Mucosa of descending colon (tissue), 3 donors: Measurements from ENCODE around the gene RBM47. TPM values are rescaled to one million over a fixed set of nuclear protein-coding genes. Genes with fewer than 3 reads are reported as not detected.

Experiments
- ATAC-seq: fragments of 200-7000 bp; cut with Tn5 transposase; one replicate; pipeline ENCODE4 v1.9.1; 2020; ENCODE audit warnings: mild to moderate bottlenecking, moderate library complexity
- DNase-seq, 3 donors: peaks; one replicate each; pipeline ENCODE4 v3.0.0-alpha.2; 2020
- H3K36me3 ChIP-seq: fragments of 200-600 bp; one replicate; pipeline ENCODE4 v1.8.0; 2021; ENCODE audit warnings: low read depth, mild to moderate bottlenecking
- H3K4me1 ChIP-seq: fragments of 200-600 bp; one replicate; pipeline ENCODE4 v1.8.0; 2021; ENCODE audit warnings: low read depth, mild to moderate bottlenecking
- H3K4me3 ChIP-seq: fragments of 200-600 bp; one replicate; pipeline ENCODE4 v1.8.0; 2021; ENCODE audit warnings: mild to moderate bottlenecking
- H3K9me3 ChIP-seq: fragments of 200-600 bp; one replicate; pipeline ENCODE4 v1.8.0; 2021; ENCODE audit warnings: mild to moderate bottlenecking
- intact Hi-C, 2 donors: fragments of 100-400 bp; cut with DNase I in 1 of 2; cut with micrococcal nuclease in 1 of 2; formaldehyde crosslinking; loops; one replicate each; pipeline versions ENCODE4 v1.11.0 to v1.11.1; 2022; cut with DNase I, micrococcal nuclease
- long read RNA-seq, 2 donors: library from polyadenylated mRNA; unstranded; transcript quantifications; one replicate each; pipeline ENCODE4 v2.0.0, GENCODE V29; 2019 to 2021
- total RNA-seq, 3 donors: library from RNA; stranded (reverse); fragmentation: NEBNext Ultra II Directional in 2 of 3; extraction: Animal tissue kit (Norgen Biotek cat#: 25700) in 2 of 3; gene quantifications; one replicate each; pipeline versions ENCODE4 v1.2.1 to v1.2.4, GENCODE V29; 2021 to 2023
- TF ChIP-seq, protein P1 (sequence below): fragments of 200-600 bp; IDR thresholded peaks from one replicate; pipeline ENCODE4 v1.8.0; 2022; ENCODE audit warnings: antibody characterized with exemption, mild to moderate bottlenecking
- donor health status: DM: no; HTN: no; CAD: no; lungs with moderate emphysema.
- donor health status: DM: no; HTN: no; CAD: no.
- donor health status: DM: no; HTN: yes; CAD: no.

The RBM47 gene
- total RNA-seq: 100 to 1,000 TPM; 144 to 309 (median 258) TPM
- long read RNA-seq, donor 1, full-length matches to known transcripts: 56 of 151 reads
- long read RNA-seq, donor 1, partial matches to known transcripts: 17 of 151 reads
- long read RNA-seq, donor 1, other reads (novel, unspliced or antisense): 78 of 151 reads
- long read RNA-seq, donor 2, full-length matches to known transcripts: 20 of 75 reads
- long read RNA-seq, donor 2, partial matches to known transcripts: 20 of 75 reads
- long read RNA-seq, donor 2, other reads (novel, unspliced or antisense): 35 of 75 reads

DNA sequence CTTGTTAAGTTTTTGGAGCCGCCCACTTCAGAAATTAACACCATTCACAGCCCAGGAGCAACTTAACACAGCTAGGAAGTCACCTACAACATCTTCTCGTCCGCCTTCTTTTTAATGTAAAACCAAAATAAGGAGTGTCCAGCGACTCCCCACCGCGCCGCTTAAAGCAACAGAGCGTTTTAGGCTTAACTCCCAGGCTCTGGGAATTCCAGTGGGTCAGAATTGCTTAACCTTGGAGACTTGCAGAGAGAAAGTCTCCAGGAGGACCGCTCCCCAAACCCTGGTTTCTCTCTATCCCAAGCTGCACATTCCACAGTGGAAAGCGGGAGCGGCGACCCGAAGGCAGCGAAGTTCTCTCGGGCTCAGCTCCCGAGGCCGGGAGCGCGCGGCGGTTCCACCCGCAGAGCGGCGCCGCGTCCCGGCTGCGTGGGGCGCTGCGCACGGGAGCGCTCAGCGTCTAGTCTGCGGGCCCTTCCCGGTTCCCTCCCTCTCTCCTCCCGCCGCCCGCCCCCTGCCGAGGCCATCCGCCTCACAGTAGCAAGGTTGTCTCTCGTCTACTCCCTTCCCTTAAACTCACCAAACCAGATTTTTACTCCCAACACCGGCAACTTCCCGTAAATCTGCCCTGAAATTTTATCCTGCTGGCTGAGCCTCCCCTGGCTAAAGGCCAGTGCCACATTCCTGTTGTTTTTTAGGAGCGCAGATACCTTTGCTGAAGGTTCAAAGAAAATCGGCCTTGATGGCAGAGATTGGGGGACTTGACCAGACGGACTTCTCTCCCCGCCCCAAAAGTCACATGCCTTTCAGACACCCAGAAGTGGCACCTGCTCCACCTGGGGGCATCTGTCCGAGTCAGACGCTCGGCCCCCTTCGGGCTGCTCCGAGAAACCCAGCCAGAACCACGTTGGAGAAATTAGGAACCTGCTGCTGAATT lies at the start of gene RBM47:
TSS of gene RBM47 (minus strand) at position 464 of the 934 bp plus-strand sequence. CDS start 190,971 bp downstream, outside the sequence.
- intact Hi-C loops: no loop called here
- Histone ChIP-seq H3K36me3 (no peaks in the 10 kb centered on the region), H3K4me3 (peak within 1 kb of the TSS; percentile 22), H3K4me1 (peaks cover 3% of the 10 kb centered on the region), H3K9me3 (no peaks in the 10 kb centered on the region)
- TF ChIP-seq, protein P1, sequence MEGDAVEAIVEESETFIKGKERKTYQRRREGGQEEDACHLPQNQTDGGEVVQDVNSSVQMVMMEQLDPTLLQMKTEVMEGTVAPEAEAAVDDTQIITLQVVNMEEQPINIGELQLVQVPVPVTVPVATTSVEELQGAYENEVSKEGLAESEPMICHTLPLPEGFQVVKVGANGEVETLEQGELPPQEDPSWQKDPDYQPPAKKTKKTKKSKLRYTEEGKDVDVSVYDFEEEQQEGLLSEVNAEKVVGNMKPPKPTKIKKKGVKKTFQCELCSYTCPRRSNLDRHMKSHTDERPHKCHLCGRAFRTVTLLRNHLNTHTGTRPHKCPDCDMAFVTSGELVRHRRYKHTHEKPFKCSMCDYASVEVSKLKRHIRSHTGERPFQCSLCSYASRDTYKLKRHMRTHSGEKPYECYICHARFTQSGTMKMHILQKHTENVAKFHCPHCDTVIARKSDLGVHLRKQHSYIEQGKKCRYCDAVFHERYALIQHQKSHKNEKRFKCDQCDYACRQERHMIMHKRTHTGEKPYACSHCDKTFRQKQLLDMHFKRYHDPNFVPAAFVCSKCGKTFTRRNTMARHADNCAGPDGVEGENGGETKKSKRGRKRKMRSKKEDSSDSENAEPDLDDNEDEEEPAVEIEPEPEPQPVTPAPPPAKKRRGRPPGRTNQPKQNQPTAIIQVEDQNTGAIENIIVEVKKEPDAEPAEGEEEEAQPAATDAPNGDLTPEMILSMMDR: peak; percentile 7
- DNase-seq (peak; percentile 84 to 90 (median 89)), ATAC-seq (peak; percentile 92)

DNA sequence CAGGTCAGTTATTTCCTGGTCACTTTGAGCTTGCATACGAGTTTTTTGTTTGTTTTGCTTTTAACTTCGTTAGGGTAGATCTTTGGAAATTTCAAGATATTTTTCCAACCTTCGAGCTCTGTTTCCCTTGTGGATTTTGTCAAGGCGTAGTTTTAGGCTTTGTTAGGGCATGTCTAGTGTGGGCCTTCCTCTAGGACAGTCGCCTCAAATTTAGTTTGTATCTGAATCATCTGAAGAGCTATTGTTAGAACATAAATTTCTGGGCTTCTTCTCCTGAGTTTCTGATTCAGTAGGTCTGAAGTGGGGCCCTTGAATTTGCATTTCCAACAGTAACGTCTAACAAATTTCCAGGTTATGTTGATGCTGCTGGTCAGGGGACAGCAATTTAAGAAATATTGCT lies 48.8 kb upstream of the RBM47 start:
- no peak overlapping the region for H3K4me3 ChIP-seq
- H3K9me3 ChIP-seq: no peaks in the 10 kb centered on the region
- no peaks in the 10 kb centered on the region for H3K4me1 ChIP-seq
- no peaks in the 10 kb centered on the region for H3K36me3 ChIP-seq
- ATAC-seq: no peak
- no peak for DNase-seq
- TF ChIP-seq, protein P1: no peak
- intact Hi-C loops: no loop called here

DNA sequence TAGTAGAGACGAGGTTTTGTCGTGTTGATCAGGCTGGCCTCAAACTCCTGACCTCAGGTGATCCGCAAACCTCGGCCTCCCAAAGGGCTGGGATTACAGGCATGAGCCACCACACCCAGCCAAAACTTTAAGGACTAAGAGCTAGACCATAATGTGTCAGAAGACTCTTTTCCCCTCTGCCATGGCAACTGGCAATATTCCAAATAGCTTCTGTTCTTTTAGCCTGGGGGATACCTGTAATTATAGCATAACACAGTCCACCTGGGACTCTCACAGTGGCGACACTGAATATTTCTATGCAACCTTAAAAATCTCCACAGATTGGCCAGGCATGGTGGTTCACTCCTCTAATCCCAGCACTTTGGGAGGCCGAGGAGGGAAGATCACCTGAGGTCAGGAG lies 45.5 kb upstream of the RBM47 start:
- intact Hi-C loops: no loop called here
- ATAC-seq: no peak
- TF ChIP-seq, protein P1: no peak
- Histone ChIP-seq H3K4me3 (no peak overlapping the region), H3K9me3 (no peaks in the 10 kb centered on the region), H3K4me1 (no peaks in the 10 kb centered on the region), H3K36me3 (no peaks in the 10 kb centered on the region)
- DNase-seq: no peak

DNA sequence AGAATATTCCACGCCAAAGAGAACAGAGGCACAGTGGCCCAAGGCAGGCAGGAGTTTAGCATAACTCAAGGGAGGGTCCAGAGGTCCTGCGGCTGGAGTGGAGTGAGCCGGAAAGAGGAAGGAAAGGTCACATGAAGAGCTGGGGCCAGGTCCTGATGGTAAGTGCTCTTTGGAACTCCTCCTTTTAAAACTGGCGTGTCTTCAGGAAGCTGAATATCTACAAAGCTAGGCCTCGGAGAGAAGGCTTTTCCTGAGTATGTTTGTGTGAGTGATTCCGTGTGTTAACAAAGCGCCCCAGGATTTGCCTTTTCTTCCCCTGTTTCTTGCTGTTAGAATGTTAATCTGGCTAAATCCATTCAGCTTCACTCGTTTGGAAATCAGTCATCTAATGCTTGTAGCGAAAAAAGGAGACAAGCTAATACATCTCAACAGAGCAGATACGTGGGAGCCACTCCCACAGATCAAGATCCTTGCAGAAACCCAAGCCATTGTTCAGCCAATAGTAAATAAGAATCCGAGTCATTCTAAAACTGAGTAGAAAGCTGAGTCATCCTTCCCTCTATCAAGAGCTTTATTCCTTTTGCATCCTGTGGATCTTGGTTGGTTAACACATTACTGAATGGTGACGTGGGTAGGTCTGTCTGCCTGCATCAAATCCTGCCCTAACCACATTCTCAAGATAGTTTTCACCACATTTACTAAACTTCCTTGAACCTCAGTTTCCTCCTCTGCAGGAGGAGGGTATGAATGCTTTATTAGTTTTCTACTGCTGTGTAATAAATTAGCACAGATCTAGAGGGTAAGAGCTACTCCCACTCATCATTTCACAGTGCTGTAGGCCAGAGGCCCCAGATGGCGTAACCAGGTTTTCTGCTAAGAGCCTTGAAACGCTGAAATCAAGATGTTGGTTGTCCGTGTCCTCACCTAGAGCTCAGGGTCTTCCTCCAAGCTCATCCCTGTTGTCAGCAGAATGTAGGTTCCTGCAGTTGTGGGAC lies 43.2 kb upstream of the RBM47 start:
- Histone ChIP-seq H3K4me3 (no peak overlapping the region), H3K4me1 (no peaks in the 10 kb centered on the region), H3K36me3 (no peaks in the 10 kb centered on the region), H3K9me3 (no peaks in the 10 kb centered on the region)
- intact Hi-C loops: no loop called here
- DNase-seq: peak in 1 of 3 donors; percentile 17
- peak; percentile 75 for ATAC-seq
- TF ChIP-seq, protein P1: no peak

DNA sequence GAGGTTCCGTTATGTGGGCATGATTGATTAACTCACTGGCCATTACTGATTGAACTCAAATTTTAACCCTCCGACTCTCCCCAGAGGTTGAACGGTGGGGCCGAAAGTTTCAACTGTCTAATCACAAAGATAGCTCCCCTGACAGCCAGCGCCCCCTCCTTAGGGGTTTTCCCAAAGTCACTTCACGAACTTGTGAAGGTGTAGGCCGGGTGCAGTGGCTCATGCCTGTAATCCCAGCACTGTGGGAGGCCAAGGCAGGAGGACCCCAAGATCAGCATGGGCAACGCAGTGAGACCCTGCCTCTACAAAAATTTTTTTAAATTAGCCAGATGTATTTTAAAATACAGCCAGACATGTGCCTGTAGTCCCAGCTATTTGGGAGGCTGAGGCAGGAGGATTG lies 39.8 kb upstream of the RBM47 start:
- TF ChIP-seq, protein P1: no peak
- intact Hi-C loops: no loop called here
- H3K36me3 ChIP-seq: no peaks in the 10 kb centered on the region
- no peak for ATAC-seq
- no peak for DNase-seq
- no peaks in the 10 kb centered on the region for H3K4me1 ChIP-seq
- no peaks in the 10 kb centered on the region for H3K9me3 ChIP-seq
- no peak overlapping the region for H3K4me3 ChIP-seq
